ENCODE results near the gene TMEM250.

DNA sequence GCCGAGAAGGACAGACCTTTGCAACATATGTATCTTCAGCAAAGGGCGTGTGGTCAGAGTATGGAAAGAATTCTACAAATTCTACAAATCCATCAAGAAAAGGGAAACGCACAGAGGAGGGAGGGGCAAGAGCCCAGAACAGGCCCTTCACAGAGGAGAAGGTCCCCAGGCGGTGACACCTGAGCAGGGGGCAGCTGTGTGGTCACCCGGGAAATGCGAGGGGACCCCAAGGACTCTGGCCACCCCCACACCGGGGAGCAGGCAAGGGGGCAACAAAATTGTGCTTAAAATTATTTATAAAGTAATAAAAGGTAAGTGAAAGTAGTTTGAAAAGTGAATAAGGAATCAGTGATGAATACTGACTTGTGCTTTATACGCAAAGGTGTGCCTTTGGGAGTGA lies 41.2 kb downstream of the TMEM250 start:
- TF ChIP-seq, protein P1, sequence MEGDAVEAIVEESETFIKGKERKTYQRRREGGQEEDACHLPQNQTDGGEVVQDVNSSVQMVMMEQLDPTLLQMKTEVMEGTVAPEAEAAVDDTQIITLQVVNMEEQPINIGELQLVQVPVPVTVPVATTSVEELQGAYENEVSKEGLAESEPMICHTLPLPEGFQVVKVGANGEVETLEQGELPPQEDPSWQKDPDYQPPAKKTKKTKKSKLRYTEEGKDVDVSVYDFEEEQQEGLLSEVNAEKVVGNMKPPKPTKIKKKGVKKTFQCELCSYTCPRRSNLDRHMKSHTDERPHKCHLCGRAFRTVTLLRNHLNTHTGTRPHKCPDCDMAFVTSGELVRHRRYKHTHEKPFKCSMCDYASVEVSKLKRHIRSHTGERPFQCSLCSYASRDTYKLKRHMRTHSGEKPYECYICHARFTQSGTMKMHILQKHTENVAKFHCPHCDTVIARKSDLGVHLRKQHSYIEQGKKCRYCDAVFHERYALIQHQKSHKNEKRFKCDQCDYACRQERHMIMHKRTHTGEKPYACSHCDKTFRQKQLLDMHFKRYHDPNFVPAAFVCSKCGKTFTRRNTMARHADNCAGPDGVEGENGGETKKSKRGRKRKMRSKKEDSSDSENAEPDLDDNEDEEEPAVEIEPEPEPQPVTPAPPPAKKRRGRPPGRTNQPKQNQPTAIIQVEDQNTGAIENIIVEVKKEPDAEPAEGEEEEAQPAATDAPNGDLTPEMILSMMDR (IDR thresholded peaks at IDR 0.05; ENCODE audit: low read depth, low read length, missing input control) = no peak
- TF ChIP-seq, protein P2, sequence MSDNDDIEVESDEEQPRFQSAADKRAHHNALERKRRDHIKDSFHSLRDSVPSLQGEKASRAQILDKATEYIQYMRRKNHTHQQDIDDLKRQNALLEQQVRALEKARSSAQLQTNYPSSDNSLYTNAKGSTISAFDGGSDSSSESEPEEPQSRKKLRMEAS (IDR thresholded peaks at IDR 0.05) = no peak
- TF ChIP-seq RAD21 (IDR thresholded peaks at IDR 0.05) (no peak), YY1 (IDR thresholded peaks at IDR 0.05) (no peak), SP1 (IDR thresholded peaks at IDR 0.05) (no peak), JUND (IDR thresholded peaks at IDR 0.05) (no peak), TAF1 (conservative IDR thresholded peaks at IDR 0.05) (no peak), NR2F2 (IDR thresholded peaks at IDR 0.05) (no peak)

Data from liver (tissue), 3 donors.